CD4-positive, alpha-beta T cell treated with Interleukin-1 beta for 1 hour (primary cell): ENCODE results near the gene MMP12.
"Not testable (repeated sequence)": the region's sequence is repeated elsewhere in the genome, so short reads cannot be mapped to it uniquely, and the experiment has no call there.

ENCODE experiments used
- DNase-seq, 2 donors: peaks; one replicate each; pipeline ENCODE4 v3.0.0-alpha.2; 2020 to 2022

Gene MMP12

DNA sequence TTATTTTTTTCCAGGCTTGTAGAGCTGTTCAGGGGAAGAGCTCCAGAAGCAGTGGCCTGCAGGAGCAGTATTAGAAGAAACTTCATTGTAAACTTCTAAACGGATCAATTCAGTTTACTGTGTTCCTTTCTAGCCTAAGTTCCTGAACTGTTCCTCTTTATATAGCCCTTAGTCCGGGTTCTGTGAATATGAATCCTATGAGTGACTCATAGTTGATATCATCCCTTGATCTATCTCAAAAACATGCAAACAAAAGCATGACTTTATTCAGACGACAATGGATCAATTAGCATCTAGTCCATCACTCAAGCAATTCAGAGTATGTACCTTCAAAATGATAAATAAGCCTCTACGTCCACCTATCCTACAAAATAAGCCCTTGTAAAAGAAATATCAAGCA is at the start of gene MMP12:
Gene MMP12 (minus strand): TSS at position 131 of the 400 bp plus-strand sequence. CDS start 45 bp downstream, at position 86.
- DNase-seq: no peak

GRCh38 chr11:102921587-102922220 is 46.9 kb upstream of the MMP12 start:
- DNase-seq: no peak

DNA sequence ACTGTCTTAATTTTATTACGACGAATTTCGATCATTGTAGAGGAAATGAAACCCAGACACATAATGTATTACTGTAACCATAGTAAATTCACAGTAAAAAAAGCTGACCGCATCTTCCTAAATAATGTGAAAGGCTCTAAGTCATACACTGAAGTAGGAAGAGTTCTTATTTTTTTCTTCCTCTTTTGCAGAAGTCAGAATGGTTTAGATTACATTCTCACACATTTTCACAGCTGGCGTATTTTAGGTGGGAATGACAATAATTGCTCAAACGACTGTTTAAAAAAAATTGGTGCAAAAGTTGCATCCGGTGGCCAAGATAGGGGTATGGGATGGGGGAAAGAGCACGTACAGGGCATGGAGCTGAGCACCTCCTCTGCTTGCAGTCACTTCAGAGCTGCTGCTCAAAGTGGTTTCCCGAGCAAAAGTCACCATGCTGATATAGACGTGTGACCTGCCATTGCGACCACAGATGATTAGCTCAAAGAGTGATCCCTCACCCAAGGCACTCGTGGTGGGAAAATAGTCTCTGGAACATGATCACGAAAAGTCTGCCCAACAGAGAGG is 45.4 kb upstream of the MMP12 start:
- DNase-seq: peak in 1 of 2 donors; percentile 10

DNA sequence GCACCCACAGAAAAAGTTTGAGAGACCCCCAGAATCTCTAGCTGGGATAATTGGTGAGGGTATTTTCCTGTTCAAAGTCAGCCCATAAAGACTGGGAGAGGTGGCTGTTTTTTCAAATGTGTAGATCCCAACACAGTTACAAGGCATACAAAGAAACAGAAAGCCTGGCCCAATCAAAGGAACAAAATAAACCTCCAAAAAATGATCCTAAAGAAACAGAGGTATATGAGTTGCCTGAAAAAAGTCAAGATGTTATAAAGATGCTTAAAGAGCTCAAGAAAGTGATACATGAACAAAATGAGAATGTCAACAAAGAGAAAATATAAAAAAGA is 40.2 kb upstream of the MMP12 start:
- DNase-seq: no peak

DNA sequence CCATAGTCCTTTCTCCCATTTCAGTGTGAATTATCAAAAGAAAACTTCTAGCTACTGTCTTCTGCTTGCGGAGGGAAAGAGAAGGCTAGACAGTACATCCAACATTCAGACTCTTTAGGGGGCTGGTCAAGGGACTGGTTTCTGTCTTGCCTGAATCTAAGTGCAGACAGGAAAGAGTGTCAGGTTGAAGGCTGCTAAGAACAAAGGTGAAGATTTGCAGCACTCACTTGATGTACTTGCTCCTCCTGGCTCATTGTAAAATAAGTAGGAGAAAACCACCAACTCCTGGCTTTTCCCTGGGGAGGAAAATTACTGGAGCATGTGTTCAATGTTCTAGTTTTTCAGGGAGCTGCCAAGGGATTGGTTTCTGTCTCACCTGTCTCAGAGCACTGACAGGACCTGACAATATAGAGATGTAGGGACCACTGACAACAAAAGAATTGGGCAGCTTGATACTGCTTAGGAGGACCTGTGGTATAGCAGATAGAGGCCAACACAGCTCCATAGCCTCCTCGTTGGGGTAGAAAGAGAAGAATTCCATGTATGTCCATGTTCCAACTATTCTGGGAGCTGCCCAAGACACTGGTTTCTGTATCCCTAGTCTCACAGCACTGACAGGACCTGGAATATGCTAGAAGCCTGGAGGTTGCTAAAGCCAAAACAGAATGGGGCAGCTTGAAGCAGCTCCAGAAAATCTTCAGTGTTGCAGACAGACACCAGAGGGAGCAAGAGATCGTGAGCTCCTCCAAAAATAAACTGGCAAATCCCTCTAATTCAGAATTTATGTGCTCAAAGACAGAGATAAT is 39.7 kb upstream of the MMP12 start:
- no peak for DNase-seq

DNA sequence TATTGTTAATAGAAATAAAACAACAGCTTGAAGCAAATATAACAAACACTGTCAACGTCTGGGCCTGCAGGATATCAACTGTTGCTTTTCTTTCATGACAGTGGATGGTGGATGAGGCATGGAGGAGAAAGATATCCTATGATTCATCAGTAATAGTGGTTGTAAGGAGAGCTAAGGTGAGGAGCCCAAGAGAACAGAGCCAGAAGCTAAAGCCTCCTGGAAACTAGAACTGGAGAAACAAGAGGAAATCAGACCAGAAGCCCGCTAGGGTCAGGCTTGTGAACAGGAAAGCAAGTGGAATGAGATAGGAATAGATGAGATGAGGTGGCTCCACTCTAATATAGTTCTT is 37.7 kb upstream of the MMP12 start:
- DNase-seq: no peak

GRCh38 chr11:102911758-102912481 is 37.1 kb upstream of the MMP12 start:
- no peak for DNase-seq

GRCh38 chr11:102905848-102906247 is 31.1 kb upstream of the MMP12 start:
- DNase-seq: not testable (repeated sequence)

DNA sequence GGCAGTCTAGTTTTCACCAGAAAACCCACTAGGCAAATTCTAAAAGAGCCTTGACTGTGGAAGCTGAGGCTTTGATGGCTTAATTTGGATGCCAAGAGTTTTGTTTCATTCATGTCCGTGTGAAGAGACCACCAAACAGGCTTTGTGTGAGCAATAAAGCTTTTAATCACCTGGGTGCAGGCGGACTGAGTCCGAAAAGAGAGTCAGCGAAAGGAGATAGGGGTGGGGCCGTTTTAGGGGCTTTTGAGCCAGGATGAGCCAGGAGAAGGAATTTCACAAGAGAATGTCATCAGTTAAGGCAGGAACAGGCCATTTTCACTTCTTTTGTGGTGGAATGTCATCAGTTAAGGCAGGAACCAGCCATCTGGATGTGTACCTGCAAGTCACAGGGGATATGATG is 29.1 kb upstream of the MMP12 start:
- not testable (repeated sequence) for DNase-seq

DNA sequence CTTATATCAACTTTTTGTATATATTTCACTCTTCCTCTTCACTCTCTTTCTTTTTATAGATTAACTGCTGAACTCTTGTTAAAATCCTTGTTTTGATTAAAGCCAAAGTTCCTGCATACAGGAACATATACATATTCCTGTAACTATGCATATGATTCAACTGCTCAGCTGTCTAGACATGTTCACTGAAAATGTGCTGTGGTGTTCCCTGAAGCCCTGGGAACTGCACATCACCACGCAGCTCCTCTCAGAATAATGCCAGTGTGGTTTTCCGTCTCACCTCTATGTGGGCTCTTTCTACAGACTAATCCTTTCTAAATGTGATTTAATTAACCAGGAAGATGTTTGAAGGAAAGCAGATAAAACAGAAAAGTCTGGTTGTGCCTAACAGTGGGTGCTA is 25.6 kb upstream of the MMP12 start:
- no peak for DNase-seq

DNA sequence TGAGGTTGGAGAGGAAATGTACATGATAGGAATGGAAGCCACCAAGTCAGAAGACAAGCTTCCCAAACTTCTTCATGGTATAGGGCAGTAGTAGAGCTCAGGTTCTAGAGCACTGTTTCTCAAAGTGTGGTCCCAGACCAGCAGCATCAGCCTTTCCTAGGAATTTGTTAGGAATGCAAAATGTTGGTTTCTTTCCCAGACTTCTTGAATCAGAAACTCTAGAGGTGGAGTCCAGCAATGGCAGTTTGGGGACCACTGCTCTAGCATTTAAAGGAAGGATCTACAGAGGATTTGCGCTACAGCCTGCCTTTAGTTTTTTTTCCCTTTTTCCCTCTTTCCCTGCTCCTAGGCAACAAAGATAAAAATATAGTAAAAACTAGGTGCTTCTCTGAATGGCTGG is 17.0 kb upstream of the MMP12 start:
- DNase-seq: no peak

GRCh38 chr11:102886999-102887398 is 12.2 kb upstream of the MMP12 start:
- no peak for DNase-seq

DNA sequence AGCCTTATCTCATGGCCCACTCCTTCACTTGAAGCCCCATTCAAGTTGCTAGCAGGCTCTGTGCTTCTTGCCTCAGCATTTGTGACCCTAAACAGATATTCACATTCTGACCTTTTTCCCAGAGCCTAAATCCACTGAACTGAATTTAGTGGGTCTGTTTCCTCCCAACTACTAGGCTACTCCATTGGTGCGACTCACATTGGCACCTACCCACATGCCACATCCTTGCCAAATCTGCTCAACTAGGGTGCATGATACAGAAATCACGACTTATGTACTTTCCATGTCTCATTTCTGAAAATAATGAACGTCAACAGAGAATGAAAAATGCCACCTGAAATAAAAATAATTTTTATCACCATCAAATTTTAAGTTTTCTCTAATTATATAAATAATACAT is 8.4 kb upstream of the MMP12 start:
- no peak for DNase-seq

DNA sequence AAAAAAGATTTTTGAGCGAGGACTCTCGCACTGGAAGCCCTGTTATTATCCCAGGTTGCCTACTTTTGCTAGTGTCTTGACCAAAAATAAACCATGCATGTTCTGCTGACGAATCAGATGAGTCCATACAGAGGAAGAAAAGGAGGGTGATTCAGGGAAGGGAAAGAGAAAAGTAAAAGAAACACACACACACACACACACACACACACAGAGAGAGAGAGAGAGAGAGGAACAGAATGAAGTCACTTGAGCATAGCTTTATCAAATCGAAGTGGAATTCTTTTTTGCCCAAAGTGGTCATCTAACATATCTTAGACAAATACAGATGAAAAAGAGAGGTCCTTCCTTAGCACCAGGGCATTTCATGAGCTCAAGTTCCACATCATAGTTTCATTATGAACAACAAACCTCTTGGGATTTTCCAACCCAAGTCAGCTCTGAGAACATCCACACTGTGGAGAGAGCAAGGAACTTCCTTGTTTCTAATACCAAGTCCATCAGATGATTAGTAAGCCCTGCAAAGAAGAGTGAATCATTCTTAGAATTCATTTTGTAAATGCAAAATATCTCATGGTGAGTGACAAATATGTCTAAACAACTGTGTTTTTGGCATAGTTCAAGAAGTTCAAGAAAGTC is 7.7 kb upstream of the MMP12 start:
- DNase-seq: no peak

GRCh38 chr11:102879801-102880200 is 5.0 kb upstream of the MMP12 start:
- no peak for DNase-seq

DNA sequence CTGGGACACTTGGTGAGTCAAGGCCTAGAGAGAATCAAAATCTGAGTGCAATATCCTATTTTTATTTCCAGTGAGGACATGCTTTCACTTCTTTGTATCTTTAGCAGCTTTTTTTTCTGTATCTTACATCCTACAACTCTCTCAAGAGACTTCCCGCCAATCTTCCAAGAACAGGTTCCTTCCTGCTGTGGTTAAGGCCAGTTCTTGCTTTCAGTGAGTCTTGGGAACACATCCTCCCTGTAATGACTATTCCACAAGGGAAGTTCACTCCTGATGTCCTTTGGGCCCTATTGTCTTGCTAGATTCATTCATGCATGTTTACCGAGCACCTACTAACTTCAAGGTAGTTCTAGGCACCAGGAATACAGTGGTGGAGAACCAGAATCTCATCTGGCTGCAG is 3.8 kb upstream of the MMP12 start:
- no peak for DNase-seq

GRCh38 chr11:102869354-102869964 is 5.3 kb downstream of the MMP12 start:
- not testable (repeated sequence) for DNase-seq

- no peak for DNase-seq
Observed at GRCh38 chr11:102868339-102868738, 6.4 kb downstream of the MMP12 start.

- DNase-seq: no peak
Observed at GRCh38 chr11:102864724-102865123, 10.1 kb downstream of the MMP12 start.

DNA sequence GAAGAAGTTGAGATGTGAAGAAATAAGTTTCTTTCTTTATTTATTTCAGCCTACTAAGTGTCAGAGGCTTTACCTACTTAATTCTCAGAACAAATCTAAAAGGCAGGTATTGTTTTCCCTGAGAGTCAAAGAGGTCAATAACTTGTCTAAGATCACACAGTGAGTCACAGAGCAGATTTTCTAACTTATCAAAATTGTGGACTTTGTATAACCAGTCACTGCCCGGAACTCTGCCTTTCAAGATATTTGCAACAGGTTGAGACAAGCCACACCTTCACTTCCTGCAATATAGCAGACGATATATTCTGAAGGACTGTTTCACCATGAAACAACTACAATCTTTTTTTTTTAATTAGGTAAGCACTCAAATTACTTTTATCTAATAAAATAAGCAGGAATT is 20.8 kb downstream of the MMP12 start:
- DNase-seq: no peak

- no peak for DNase-seq
Observed at GRCh38 chr11:102853055-102853454, 21.7 kb downstream of the MMP12 start.

GRCh38 chr11:102850973-102851745 is 23.6 kb downstream of the MMP12 start:
- DNase-seq: no peak
